ENCODE data around the gene CBX6. TPM values are rescaled to one million over a fixed set of nuclear protein-coding genes. Genes with fewer than 3 reads are reported as not detected.
A peak's percentile ranks its signal among the peaks of the same experiment; 100 is the strongest.

CBX6 gene
- total and polyA plus RNA-seq, 2 of the 8 experiments (the other 6 are each of a cell fraction or from before 2014, with no cell fraction given): 10.6 to 27.5 TPM

- 76% methylated on average over 17 of the region's 24 CpGs; no CpG with 5 or more reads in 1 of the 2 experiments for WGBS, 2 experiments (ENCODE audit: extremely low coverage in 1 of 2, insufficient coverage in 1 of 2, insufficient read length in 1 of 2, insufficient replicate concordance in 2 of 2, low coverage in 1 of 2, low lambda C conversion rate in 2 of 2, missing lambda C conversion rate in 1 of 2)
- Histone ChIP-seq H3K4me3 (ENCODE audit: extremely low read depth in 1 of 4, insufficient read depth in 2 of 4, low read depth in 3 of 4, low read length in 4 of 4) (no peak overlapping the region), H4K8ac (ENCODE audit: extremely low read depth, insufficient read depth, low read length) (peak overlapping the region; percentile 59; the same call in 1 of the 2 replicates), H4K5ac (ENCODE audit: insufficient read length, low read depth, low read length) (no peak overlapping the region), H4K20me1 (replicated peaks in 1 of 2; ENCODE audit: control insufficient read depth in 1 of 2, insufficient read depth in 2 of 2, low read length in 2 of 2) (peaks cover 18 to 24% of the 10 kb centered on the region in 2 experiments), H3K18ac (ENCODE audit: extremely low read depth, low read length) (no peak overlapping the region; the same call in none of the 2 replicates), H3K4me2 (ENCODE audit: insufficient read depth in 1 of 2, low read depth in 2 of 2, low read length in 2 of 2) (no peak overlapping the region), H3K27me3 (replicated peaks in 1 of 4; ENCODE audit: control insufficient read depth in 3 of 4, extremely low read depth in 1 of 4, insufficient read depth in 3 of 4, low read length in 3 of 4) (no peaks in the 10 kb centered on the region), H4K91ac (replicated peaks; ENCODE audit: insufficient read length, low read length) (no peak overlapping the region), H3K79me1 (ENCODE audit: low read depth, low read length) (peaks cover 7% of the 10 kb centered on the region), H3K56ac (replicated peaks; ENCODE audit: insufficient read length, low read depth, low read length) (no peak overlapping the region), H2BK15ac (ENCODE audit: low read length) (no peak overlapping the region), H3K79me2 (ENCODE audit: control insufficient read depth in 1 of 2, insufficient read depth in 2 of 2, low read length in 2 of 2) (no peaks in the 10 kb centered on the region), H3K14ac (ENCODE audit: insufficient read length) (no peak overlapping the region), H3K23me2 (ENCODE audit: low read depth, low read length) (no peaks in the 10 kb centered on the region; the same call in 1 of the 2 replicates), H3K4me1 (replicated peaks in 1 of 4; ENCODE audit: control insufficient read depth in 3 of 4, insufficient read depth in 4 of 4, low read length in 3 of 4) (peaks cover 2 to 36% (median 26%) of the 10 kb centered on the region in 4 experiments), H2BK5ac (ENCODE audit: low read depth, low read length) (peak overlapping the region; percentile 81), H2BK20ac (ENCODE audit: low read length) (no peak overlapping the region), H2AK5ac (ENCODE audit: low read depth, low read length) (no peak overlapping the region), H3K36me3 (ENCODE audit: control insufficient read depth in 2 of 4, insufficient read depth in 4 of 4, low read length in 3 of 4) (peaks cover 0 to 20% (median 9%) of the 10 kb centered on the region in 4 experiments; a peak in 4 of 8 replicates), H3K4ac (replicated peaks; ENCODE audit: insufficient read length, low read depth, low read length) (no peak overlapping the region), H2BK120ac (replicated peaks; ENCODE audit: low read depth, low read length) (no peak overlapping the region), H2BK12ac (ENCODE audit: low read depth, low read length) (peak overlapping the region; percentile 60; the same call in 1 of the 2 replicates), H3K9ac (replicated peaks in 1 of 4; ENCODE audit: extremely low read depth in 1 of 4, low read depth in 3 of 4, low read length in 3 of 4) (peak overlapping the region in 2 of 4 experiments; percentile 25 to 39; a peak in 2 of 7 replicates), H3K9me3 (ENCODE audit: insufficient read depth in 2 of 2, low read depth in 1 of 2, low read length in 1 of 2) (no peaks in the 10 kb centered on the region), H3K23ac (ENCODE audit: insufficient read length) (no peak overlapping the region), H2AFZ (ENCODE audit: low read length) (no peak overlapping the region), H3K27ac (ENCODE audit: low read depth, low read length) (peak overlapping the region; percentile 72)
- POLR2A ChIA-PET (ENCODE audit: partially characterized antibody): interaction anchor here (0.7 to 1.1 kb wide), 4 partner anchors 10 to 87 kb away, joined by 3 to 4 read pairs (median 4); no protein-coding TSS in a partner anchor
- FAIRE-seq (no peak), DNase-seq (ENCODE audit: low read depth in 1 of 2, low spot score in 2 of 2) (no peak)
- CTCF ChIA-PET (ENCODE audit: partially characterized antibody): interaction anchor here (0.7 to 8.1 kb wide), 8 partner anchors 9 to 140 kb away, joined by 3 to 79 read pairs (median 3); no protein-coding TSS in a partner anchor
- TF ChIP-seq GABPA (IDR thresholded peaks at IDR 0.05; ENCODE audit: borderline replicate concordance, insufficient read depth, low read length) (no peak), CEBPB (IDR thresholded peaks at IDR 0.05; ENCODE audit: low read depth, low read length) (no peak), USF2 (IDR thresholded peaks at IDR 0.05; ENCODE audit: low read length) (no peak), CBX8 (IDR thresholded peaks at IDR 0.05; ENCODE audit: borderline replicate concordance, low read depth, low read length) (no peak), ATF3 (IDR thresholded peaks at IDR 0.05; ENCODE audit: insufficient read depth, low read depth, low read length) (no peak), TAF7 (optimal IDR thresholded peaks at IDR 0.05; ENCODE audit: borderline replicate concordance, low read depth, low read length) (no peak), SRF (IDR thresholded peaks at IDR 0.05; ENCODE audit: low read depth, low read length) (peak; percentile 97), EP300 (IDR thresholded peaks at IDR 0.05; ENCODE audit: borderline replicate concordance in 1 of 2, low read depth in 2 of 2, low read length in 2 of 2) (peak in 1 of 2 experiments; percentile 34; a peak in 1 of 3 replicates), TEAD4 (IDR thresholded peaks at IDR 0.05; ENCODE audit: low read depth, low read length) (0 out of 2 replicates have a peak, but pooled peaks have one; percentile 37)
Measured at GRCh38 chr22:38864361-38865191, 7.4 kb downstream of the CBX6 start.
